SK-N-SH treated with all-trans-retinoic acid at 6 μM for 48 hours (cell line): ENCODE measurements around the gene ZNF654.
"Not testable (repeated sequence)": the region's sequence is repeated elsewhere in the genome, so short reads cannot be mapped to it uniquely, and the experiment has no call there.

Source experiments
- ATAC-seq: fragments of 200-7000 bp; cut with Tn5 transposase; 3 replicates; pipeline ENCODE4 v1.9.1; 2020; ENCODE audit warnings: mild to moderate bottlenecking, moderate library complexity
- CREB5 ChIP-seq: fragments of 250-450 bp; sonication (Bioruptor Pico); IDR thresholded peaks from 2 replicates; pipeline ENCODE4 v1.5.1; 2020; ENCODE audit warnings: low read depth, mild to moderate bottlenecking, moderate library complexity
- CSDC2 ChIP-seq: fragments of 250-450 bp; sonication (Bioruptor Pico); IDR thresholded peaks from 2 replicates; pipeline ENCODE4 v1.5.0; 2020; ENCODE audit warnings: mild to moderate bottlenecking, moderate library complexity
- CSRNP3 ChIP-seq: fragments of 250-450 bp; sonication (Bioruptor Pico); IDR thresholded peaks from 2 replicates; pipeline ENCODE4 v1.5.1; 2021; ENCODE audit warnings: mild to moderate bottlenecking, moderate library complexity
- ESRRG ChIP-seq: fragments of 250-450 bp; sonication (Bioruptor Pico); IDR thresholded peaks from 2 replicates; pipeline ENCODE4 v1.6.1; 2021; ENCODE audit warnings: mild to moderate bottlenecking
- ISL1 ChIP-seq: fragments of 250-450 bp; sonication (Bioruptor Pico); IDR thresholded peaks from 2 replicates; pipeline ENCODE4 v2.1.2; 2022; ENCODE audit warnings: mild to moderate bottlenecking, moderate library complexity
- PATZ1 ChIP-seq: fragments of 250-450 bp; sonication (Bioruptor Pico); IDR thresholded peaks from 2 replicates; pipeline ENCODE4 v1.8.0; 2020; ENCODE audit warnings: mild to moderate bottlenecking, moderate library complexity, borderline replicate concordance
- POU6F1 ChIP-seq: fragments of 250-450 bp; sonication (Bioruptor Pico); IDR thresholded peaks from 2 replicates; pipeline ENCODE4 v1.8.0; 2021; ENCODE audit warnings: low read depth, mild to moderate bottlenecking, moderate library complexity, borderline replicate concordance
- PPARA ChIP-seq: fragments of 250-450 bp; sonication (Bioruptor Pico); IDR thresholded peaks from 2 replicates; pipeline ENCODE4 v1.5.0; 2020; ENCODE audit warnings: mild to moderate bottlenecking, borderline replicate concordance
- SNAI2 ChIP-seq: fragments of 250-450 bp; sonication (Bioruptor Pico); IDR thresholded peaks from 2 replicates; pipeline ENCODE4 v1.5.0; 2020; ENCODE audit warnings: mild to moderate bottlenecking, moderate library complexity
- TCF4 ChIP-seq: fragments of 250-450 bp; sonication (Bioruptor Pico); IDR thresholded peaks from 2 replicates; pipeline ENCODE4 v1.8.0; 2021; ENCODE audit warnings: mild to moderate bottlenecking, moderate library complexity, borderline replicate concordance
- TOX ChIP-seq: fragments of 250-450 bp; sonication (Bioruptor Pico); IDR thresholded peaks from 2 replicates; pipeline ENCODE4 v1.8.0; 2021; ENCODE audit warnings: mild to moderate bottlenecking, moderate library complexity, borderline replicate concordance
- TSHZ2 ChIP-seq: fragments of 250-450 bp; sonication (Bioruptor Pico); IDR thresholded peaks from 2 replicates; pipeline ENCODE4 v1.5.0; 2020; ENCODE audit warnings: mild to moderate bottlenecking, moderate library complexity
- ZC3H10 ChIP-seq: fragments of 250-450 bp; sonication (Bioruptor Pico); IDR thresholded peaks from 2 replicates; pipeline ENCODE4 v1.5.1; 2021; ENCODE audit warnings: mild to moderate bottlenecking, moderate library complexity
- ZFP3 ChIP-seq: fragments of 250-450 bp; sonication (Bioruptor Pico); IDR thresholded peaks from 2 replicates; pipeline ENCODE4 v1.5.0; 2020; ENCODE audit warnings: mild to moderate bottlenecking, moderate library complexity
- ZFP30 ChIP-seq: fragments of 450-650 bp; formaldehyde crosslinking; IDR thresholded peaks from 2 replicates; pipeline ENCODE4 v1.5.0; 2022; ENCODE audit warnings: mild to moderate bottlenecking, moderate library complexity
- ZNF565 ChIP-seq: fragments of 450-650 bp; formaldehyde crosslinking; conservative IDR thresholded peaks from 2 replicates; pipeline ENCODE4 v1.5.0; 2020; ENCODE audit warnings: low read depth, mild to moderate bottlenecking, moderate library complexity
- ZNF70 ChIP-seq: fragments of 450-650 bp; formaldehyde crosslinking; IDR thresholded peaks from 2 replicates; pipeline ENCODE4 v1.5.0; 2020; ENCODE audit warnings: mild to moderate bottlenecking, moderate library complexity
- ZNF8 ChIP-seq: fragments of 450-650 bp; formaldehyde crosslinking; IDR thresholded peaks from 2 replicates; pipeline ENCODE4 v1.5.0; 2020; ENCODE audit warnings: mild to moderate bottlenecking, moderate library complexity

ZNF654 gene

GRCh38 chr3:88058581-88059379 is at the start of gene ZNF654, which contains the start of gene CGGBP1:
Gene ZNF654 (plus strand): TSS chr3:88059255. CDS start chr3:88059320, 65 bp downstream.
Gene CGGBP1 (minus strand): TSS chr3:88059005. CDS start chr3:88055976, 3,029 bp downstream.
- TF ChIP-seq ZC3H10 (CRISPR knock-in tag) (no peak), CSDC2 (CRISPR knock-in tag) (no peak), ZNF565 (no peak)
- ATAC-seq, result peak; percentile 95

GRCh38 chr3:88010810-88011209 is 48.2 kb upstream of the ZNF654 start:
- TF ChIP-seq TSHZ2, result no peak
- no peak for TF ChIP-seq ZNF8 (CRISPR knock-in tag)
- no peak for TF ChIP-seq ZFP30 (CRISPR knock-in tag)
- no peak for TF ChIP-seq PPARA (CRISPR knock-in tag)
- no peak for TF ChIP-seq TOX
- TF ChIP-seq ESRRG (CRISPR knock-in tag), result no peak
- no peak for TF ChIP-seq POU6F1 (CRISPR knock-in tag)
- no peak for TF ChIP-seq ISL1 (CRISPR knock-in tag)
- TF ChIP-seq PATZ1, result no peak
- TF ChIP-seq SNAI2 (CRISPR knock-in tag), result no peak
- TF ChIP-seq ZFP3, result no peak
- no peak for TF ChIP-seq ZNF70 (CRISPR knock-in tag)
- no peak for TF ChIP-seq CSRNP3 (CRISPR knock-in tag)
- no peak for TF ChIP-seq TCF4 (CRISPR knock-in tag)
- TF ChIP-seq ZNF565, result no peak
- no peak for TF ChIP-seq ZC3H10 (CRISPR knock-in tag)
- TF ChIP-seq CSDC2 (CRISPR knock-in tag), result no peak
- TF ChIP-seq CREB5 (CRISPR knock-in tag), result no peak
- ATAC-seq, result no peak

- no peak for TF ChIP-seq CREB5 (CRISPR knock-in tag)
- ATAC-seq, result no peak
These were observed 45.5 kb upstream of the ZNF654 start for GRCh38 chr3:88013592-88013991.

- ATAC-seq, result not testable (repeated sequence)
These were observed 43.4 kb upstream of the ZNF654 start for GRCh38 chr3:88015656-88016055.
